ENCODE data around the gene RIC8B.

DNA sequence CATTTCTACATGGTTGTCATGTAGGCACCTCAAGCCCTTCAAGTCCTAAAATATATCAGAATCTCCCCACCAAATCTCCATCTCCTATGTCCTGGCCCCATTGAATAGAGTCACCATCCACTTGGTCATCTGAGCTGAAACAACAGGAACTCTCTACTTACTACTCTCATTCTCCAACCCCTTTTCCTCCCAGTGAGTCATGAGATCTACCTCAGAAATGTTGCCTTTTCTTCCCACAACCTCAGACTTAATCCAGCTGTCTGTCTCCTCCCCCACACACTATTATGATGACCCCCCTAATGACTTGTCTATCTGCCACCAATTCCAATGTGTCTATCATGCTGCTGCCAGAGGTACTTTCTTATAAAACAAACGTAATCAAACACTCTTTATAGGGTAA, 108.9 kb downstream of the RIC8B start:
- TF ChIP-seq, protein P1, sequence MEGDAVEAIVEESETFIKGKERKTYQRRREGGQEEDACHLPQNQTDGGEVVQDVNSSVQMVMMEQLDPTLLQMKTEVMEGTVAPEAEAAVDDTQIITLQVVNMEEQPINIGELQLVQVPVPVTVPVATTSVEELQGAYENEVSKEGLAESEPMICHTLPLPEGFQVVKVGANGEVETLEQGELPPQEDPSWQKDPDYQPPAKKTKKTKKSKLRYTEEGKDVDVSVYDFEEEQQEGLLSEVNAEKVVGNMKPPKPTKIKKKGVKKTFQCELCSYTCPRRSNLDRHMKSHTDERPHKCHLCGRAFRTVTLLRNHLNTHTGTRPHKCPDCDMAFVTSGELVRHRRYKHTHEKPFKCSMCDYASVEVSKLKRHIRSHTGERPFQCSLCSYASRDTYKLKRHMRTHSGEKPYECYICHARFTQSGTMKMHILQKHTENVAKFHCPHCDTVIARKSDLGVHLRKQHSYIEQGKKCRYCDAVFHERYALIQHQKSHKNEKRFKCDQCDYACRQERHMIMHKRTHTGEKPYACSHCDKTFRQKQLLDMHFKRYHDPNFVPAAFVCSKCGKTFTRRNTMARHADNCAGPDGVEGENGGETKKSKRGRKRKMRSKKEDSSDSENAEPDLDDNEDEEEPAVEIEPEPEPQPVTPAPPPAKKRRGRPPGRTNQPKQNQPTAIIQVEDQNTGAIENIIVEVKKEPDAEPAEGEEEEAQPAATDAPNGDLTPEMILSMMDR (IDR thresholded peaks at IDR 0.05), result no peak
- TF ChIP-seq RARB (CRISPR knock-in tag; IDR thresholded peaks at IDR 0.05) (no peak), JUNB (IDR thresholded peaks at IDR 0.05) (no peak)
